Rectal smooth muscle tissue (tissue), 1 donor: ENCODE results near the gene AMPH.
A peak's percentile ranks its signal among the peaks of the same experiment; 100 is the strongest.

Source experiments
- H3K27ac ChIP-seq: one replicate; pipeline ENCODE4 v1.7.0; 2013; ENCODE audit warnings: low read depth, low read length, inconsistent platforms
- H3K27me3 ChIP-seq: one replicate; pipeline ENCODE4 v1.7.0; 2013; ENCODE audit warnings: low read length; ENCODE audit not compliant: control insufficient read depth, insufficient read depth
- H3K36me3 ChIP-seq: one replicate; pipeline ENCODE4 v1.7.0; 2013; ENCODE audit warnings: low read length; ENCODE audit not compliant: control insufficient read depth, insufficient read depth
- H3K4me1 ChIP-seq: one replicate; pipeline ENCODE4 v1.7.0; 2013; ENCODE audit warnings: low read length; ENCODE audit not compliant: control insufficient read depth, insufficient read depth
- H3K4me3 ChIP-seq: one replicate; pipeline ENCODE4 v1.7.0; 2013; ENCODE audit warnings: low read length
- H3K9ac ChIP-seq: one replicate; pipeline ENCODE4 v1.7.0; 2013; ENCODE audit warnings: low read length

Gene AMPH

GRCh38 chr7:38630720-38631673 is at the start of gene AMPH:
TSS of gene AMPH (minus strand) at chr7:38631373. CDS start at chr7:38631351, 22 bp downstream.
- H3K4me1 ChIP-seq: no peaks in the 10 kb centered on the region
- H3K4me3 ChIP-seq: peak within 1 kb of the TSS; percentile 52
- no peak within 1 kb of the TSS for H3K9ac ChIP-seq
- no peaks in the 10 kb centered on the region for H3K36me3 ChIP-seq
- no peak within 1 kb of the TSS for H3K27ac ChIP-seq
- no peaks in the 10 kb centered on the region for H3K27me3 ChIP-seq

GRCh38 chr7:38679419-38679818 is 48.2 kb upstream of the AMPH start:
- Histone ChIP-seq H3K9ac (no peak overlapping the region), H3K36me3 (no peaks in the 10 kb centered on the region), H3K27me3 (no peaks in the 10 kb centered on the region), H3K4me3 (no peak overlapping the region), H3K27ac (no peak overlapping the region), H3K4me1 (no peaks in the 10 kb centered on the region)

- no peaks in the 10 kb centered on the region for H3K27me3 ChIP-seq
- H3K9ac ChIP-seq: no peak overlapping the region
- H3K4me3 ChIP-seq: no peak overlapping the region
- H3K27ac ChIP-seq: no peak overlapping the region
- no peaks in the 10 kb centered on the region for H3K36me3 ChIP-seq
- H3K4me1 ChIP-seq: no peaks in the 10 kb centered on the region
Observed at GRCh38 chr7:38678698-38679054, 47.5 kb upstream of the AMPH start.

GRCh38 chr7:38677981-38678697 is 47.0 kb upstream of the AMPH start:
- Histone ChIP-seq H3K27ac (no peak overlapping the region), H3K4me1 (no peaks in the 10 kb centered on the region), H3K9ac (no peak overlapping the region), H3K4me3 (no peak overlapping the region), H3K36me3 (no peaks in the 10 kb centered on the region), H3K27me3 (no peaks in the 10 kb centered on the region)

GRCh38 chr7:38675494-38676106 is 44.4 kb upstream of the AMPH start:
- Histone ChIP-seq H3K27me3 (no peaks in the 10 kb centered on the region), H3K4me1 (no peaks in the 10 kb centered on the region), H3K27ac (no peak overlapping the region), H3K4me3 (no peak overlapping the region), H3K9ac (no peak overlapping the region), H3K36me3 (no peaks in the 10 kb centered on the region)

- Histone ChIP-seq H3K36me3 (no peaks in the 10 kb centered on the region), H3K4me3 (no peak overlapping the region), H3K27ac (no peak overlapping the region), H3K9ac (no peak overlapping the region), H3K4me1 (no peaks in the 10 kb centered on the region), H3K27me3 (no peaks in the 10 kb centered on the region)
Observed at GRCh38 chr7:38674513-38674912, 43.3 kb upstream of the AMPH start.

GRCh38 chr7:38673795-38674194 is 42.6 kb upstream of the AMPH start:
- H3K9ac ChIP-seq: no peak overlapping the region
- no peak overlapping the region for H3K27ac ChIP-seq
- no peaks in the 10 kb centered on the region for H3K4me1 ChIP-seq
- no peaks in the 10 kb centered on the region for H3K36me3 ChIP-seq
- H3K4me3 ChIP-seq: no peak overlapping the region
- no peaks in the 10 kb centered on the region for H3K27me3 ChIP-seq

- H3K4me3 ChIP-seq: no peak overlapping the region
- H3K27me3 ChIP-seq: no peaks in the 10 kb centered on the region
- no peak overlapping the region for H3K27ac ChIP-seq
- no peaks in the 10 kb centered on the region for H3K36me3 ChIP-seq
- no peaks in the 10 kb centered on the region for H3K4me1 ChIP-seq
- H3K9ac ChIP-seq: no peak overlapping the region
Observed at GRCh38 chr7:38671911-38672905, 41.0 kb upstream of the AMPH start.

- Histone ChIP-seq H3K4me1 (no peaks in the 10 kb centered on the region), H3K4me3 (no peak overlapping the region), H3K36me3 (no peaks in the 10 kb centered on the region), H3K9ac (no peak overlapping the region), H3K27me3 (no peaks in the 10 kb centered on the region), H3K27ac (no peak overlapping the region)
Observed at GRCh38 chr7:38669965-38670520, 38.9 kb upstream of the AMPH start.

- Histone ChIP-seq H3K4me1 (no peaks in the 10 kb centered on the region), H3K9ac (no peak overlapping the region), H3K27me3 (no peaks in the 10 kb centered on the region), H3K4me3 (no peak overlapping the region), H3K27ac (no peak overlapping the region), H3K36me3 (no peaks in the 10 kb centered on the region)
Observed at GRCh38 chr7:38664972-38665371, 33.8 kb upstream of the AMPH start.

- H3K4me1 ChIP-seq: no peaks in the 10 kb centered on the region
- H3K4me3 ChIP-seq: no peak overlapping the region
- H3K27me3 ChIP-seq: no peaks in the 10 kb centered on the region
- no peak overlapping the region for H3K27ac ChIP-seq
- H3K36me3 ChIP-seq: no peaks in the 10 kb centered on the region
- H3K9ac ChIP-seq: no peak overlapping the region
Observed at GRCh38 chr7:38660427-38661099, 29.4 kb upstream of the AMPH start.
